Measurements from ENCODE around the gene PPP1CA. TPM values are rescaled to one million over a fixed set of nuclear protein-coding genes. Genes with fewer than 3 reads are reported as not detected.

PPP1CA gene
- total RNA-seq, 1 donor from 2014 or later: 223 TPM

DNA sequence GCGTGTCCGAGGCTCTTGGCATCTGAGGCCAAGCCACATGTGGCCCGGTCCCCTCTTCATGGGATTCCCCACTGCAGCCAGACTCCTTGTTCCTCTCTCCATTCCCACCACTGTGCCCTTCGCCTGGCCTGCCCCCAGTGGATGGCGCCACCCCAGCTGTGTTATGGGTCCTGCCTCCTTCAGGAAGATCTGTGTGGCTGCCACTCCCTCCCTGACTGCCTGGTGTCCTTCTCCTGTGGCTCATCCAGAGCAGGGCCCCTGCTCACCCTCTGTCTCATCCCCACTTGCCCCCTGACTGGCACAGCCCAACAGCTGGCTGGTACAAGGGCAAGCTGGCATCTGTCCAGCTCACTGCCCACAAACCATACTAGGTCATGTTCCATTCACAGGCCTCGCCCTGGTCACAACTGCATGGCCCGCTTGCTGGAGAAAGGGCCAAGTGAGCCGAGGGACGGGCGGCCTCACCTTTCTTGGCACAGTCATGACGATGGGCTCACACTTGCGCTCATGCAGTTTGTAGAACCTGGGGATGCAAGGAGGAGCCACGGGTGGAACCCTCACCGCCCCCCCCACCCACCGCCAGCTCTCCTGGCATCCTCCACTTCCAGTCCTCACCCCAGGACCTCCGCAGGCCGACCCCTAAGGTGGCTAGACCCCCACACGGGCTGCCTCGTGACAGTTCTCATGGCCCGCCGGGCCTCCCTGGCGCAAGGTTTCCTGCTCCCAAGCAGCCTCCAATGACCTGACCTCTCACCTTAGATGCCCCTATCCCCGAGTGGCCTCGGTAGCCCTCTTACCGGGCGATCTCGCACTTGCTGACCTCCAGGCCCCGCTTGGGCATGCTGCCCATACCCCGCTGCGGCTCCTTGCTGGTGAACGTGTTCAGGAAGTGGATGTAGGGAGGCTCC, 37.9 kb upstream of the PPP1CA start:
- Mint-ChIP-seq H3K36me3 (ENCODE audit: low read depth) (peaks cover 3% of the 10 kb centered on the region), H3K27me3 (ENCODE audit: low read depth) (no peaks in the 10 kb centered on the region), H3K4me3 (peak overlapping the region; percentile 62), H3K9me3 (no peaks in the 10 kb centered on the region), H3K27ac (ENCODE audit: unreplicated experiment) (peak overlapping the region; percentile 75), H3K4me1 (peaks cover 4% of the 10 kb centered on the region)
- no peak for DNase-seq (ENCODE audit: low read depth, low spot score)
- TF ChIP-seq, protein P1, sequence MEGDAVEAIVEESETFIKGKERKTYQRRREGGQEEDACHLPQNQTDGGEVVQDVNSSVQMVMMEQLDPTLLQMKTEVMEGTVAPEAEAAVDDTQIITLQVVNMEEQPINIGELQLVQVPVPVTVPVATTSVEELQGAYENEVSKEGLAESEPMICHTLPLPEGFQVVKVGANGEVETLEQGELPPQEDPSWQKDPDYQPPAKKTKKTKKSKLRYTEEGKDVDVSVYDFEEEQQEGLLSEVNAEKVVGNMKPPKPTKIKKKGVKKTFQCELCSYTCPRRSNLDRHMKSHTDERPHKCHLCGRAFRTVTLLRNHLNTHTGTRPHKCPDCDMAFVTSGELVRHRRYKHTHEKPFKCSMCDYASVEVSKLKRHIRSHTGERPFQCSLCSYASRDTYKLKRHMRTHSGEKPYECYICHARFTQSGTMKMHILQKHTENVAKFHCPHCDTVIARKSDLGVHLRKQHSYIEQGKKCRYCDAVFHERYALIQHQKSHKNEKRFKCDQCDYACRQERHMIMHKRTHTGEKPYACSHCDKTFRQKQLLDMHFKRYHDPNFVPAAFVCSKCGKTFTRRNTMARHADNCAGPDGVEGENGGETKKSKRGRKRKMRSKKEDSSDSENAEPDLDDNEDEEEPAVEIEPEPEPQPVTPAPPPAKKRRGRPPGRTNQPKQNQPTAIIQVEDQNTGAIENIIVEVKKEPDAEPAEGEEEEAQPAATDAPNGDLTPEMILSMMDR (conservative IDR thresholded peaks at IDR 0.05): no peak

DNA sequence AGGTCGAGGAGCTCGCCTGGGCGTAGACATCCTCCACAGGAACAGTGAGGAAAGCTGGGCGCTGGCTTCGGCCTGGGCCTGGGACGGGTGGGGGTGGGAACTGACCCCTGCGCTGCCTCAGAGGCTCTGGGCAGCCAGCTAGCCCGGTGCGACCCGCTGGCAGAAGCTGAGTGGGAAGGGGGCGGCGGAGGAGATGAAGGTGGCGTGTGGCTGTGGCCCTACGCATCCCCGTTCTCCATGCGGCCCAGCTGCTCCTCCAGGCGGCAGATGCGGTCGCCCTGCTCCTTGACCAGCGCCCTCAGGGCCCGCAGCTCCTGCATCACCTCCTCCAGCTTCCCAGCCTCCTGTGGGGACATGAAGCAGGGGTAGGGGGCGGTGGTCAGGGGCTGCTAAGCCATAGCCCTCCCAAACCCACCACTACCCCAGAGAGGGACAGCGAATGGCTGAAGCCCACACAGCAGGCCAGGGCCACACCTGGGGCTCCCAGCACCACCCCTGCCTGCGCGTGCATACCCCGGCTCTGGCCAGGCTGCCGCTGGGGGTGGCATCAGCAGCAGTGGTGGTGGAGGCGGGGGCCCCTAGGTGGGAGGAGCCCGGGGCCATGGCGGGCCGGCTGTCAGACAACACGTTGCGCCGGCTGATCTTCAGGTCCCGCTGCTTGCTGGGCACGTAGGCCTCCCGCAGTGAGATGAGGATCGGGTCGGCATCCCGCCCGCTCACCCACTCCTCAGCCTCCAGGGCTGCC, 36.7 kb upstream of the PPP1CA start:
- H3K36me3 Mint-ChIP-seq (ENCODE audit: low read depth): peaks cover 3% of the 10 kb centered on the region

DNA sequence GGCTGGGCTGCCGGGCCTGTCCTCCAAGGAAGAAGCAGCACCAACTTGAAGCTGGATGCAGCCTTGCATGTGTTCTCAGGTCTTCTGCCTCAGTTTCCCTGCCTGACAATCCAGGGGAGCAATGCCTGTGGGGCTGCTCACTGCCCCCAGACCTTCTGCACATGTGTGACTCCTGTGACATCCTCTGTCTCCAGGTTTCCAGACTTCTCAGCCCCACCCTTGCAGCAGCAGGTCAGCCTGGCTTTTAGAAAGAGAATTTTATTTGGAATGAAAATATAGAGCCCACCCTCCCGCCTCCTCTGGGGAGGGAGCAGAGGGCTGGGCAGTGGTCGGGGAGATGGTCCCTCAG, 36.1 kb upstream of the PPP1CA start:
- Mint-ChIP-seq H3K4me1 (peaks cover 3% of the 10 kb centered on the region), H3K4me3 (peak overlapping the region; percentile 41), H3K36me3 (ENCODE audit: low read depth) (peaks cover 3% of the 10 kb centered on the region), H3K9me3 (no peaks in the 10 kb centered on the region), H3K27ac (ENCODE audit: unreplicated experiment) (no peak overlapping the region), H3K27me3 (ENCODE audit: low read depth) (no peaks in the 10 kb centered on the region)
- DNase-seq (ENCODE audit: low read depth, low spot score): no peak
- TF ChIP-seq, protein P1 (conservative IDR thresholded peaks at IDR 0.05): no peak

More for the DNA sequence above, 36.7 kb upstream of the PPP1CA start:
- no peak for DNase-seq (ENCODE audit: low read depth, low spot score)
- Mint-ChIP-seq H3K27ac (ENCODE audit: unreplicated experiment) (no peak overlapping the region), H3K9me3 (no peaks in the 10 kb centered on the region), H3K4me1 (peaks cover 4% of the 10 kb centered on the region), H3K4me3 (no peak overlapping the region), H3K27me3 (ENCODE audit: low read depth) (no peaks in the 10 kb centered on the region)
- TF ChIP-seq, protein P1 (conservative IDR thresholded peaks at IDR 0.05): no peak

DNA sequence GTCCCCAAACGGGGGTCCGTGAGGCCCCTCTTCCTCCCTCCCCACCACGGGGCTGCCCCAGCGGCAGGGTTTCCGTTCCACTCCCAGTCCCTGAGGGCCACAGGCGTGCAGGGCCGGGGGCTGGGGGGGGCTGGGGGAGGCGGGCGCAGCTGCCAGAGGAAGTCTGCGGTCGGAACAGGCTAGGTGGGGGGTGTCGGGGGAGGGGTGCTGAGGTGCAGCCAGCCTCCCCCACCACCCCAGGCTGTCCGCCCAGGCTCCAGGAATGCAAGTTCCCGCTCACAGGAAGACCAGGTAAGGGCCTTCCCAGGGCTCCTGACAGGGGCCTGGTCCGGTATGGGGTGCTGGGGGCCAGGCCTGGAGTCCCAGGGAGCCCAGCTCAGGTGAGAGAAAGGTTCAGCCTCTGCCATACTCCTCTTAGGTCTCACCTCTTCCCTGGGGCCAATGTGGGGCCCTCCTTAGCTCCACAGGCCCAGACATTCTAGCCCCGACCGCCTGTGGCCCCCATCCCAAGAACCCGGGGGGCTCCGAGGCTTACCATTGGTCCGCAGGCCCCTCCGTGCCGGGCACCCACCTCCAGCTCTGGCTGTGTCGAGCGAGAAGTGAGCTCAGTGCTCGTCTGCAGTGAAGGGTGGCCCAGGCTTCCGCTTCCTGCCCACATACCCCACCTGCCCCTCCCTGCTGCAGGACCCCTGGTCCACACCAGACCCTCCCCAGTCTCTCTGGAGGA, 35.6 kb upstream of the PPP1CA start, which contains the start of gene PTPRCAP:
Gene PTPRCAP (minus strand): TSS at position 601 of the 727 bp plus-strand sequence. CDS start 63 bp downstream, at position 538.
- TF ChIP-seq, protein P1 (conservative IDR thresholded peaks at IDR 0.05): no peak
- no peak for DNase-seq (ENCODE audit: low read depth, low spot score)
- peaks cover 3% of the 10 kb centered on the region for H3K36me3 Mint-ChIP-seq (ENCODE audit: low read depth)
- H3K4me3 Mint-ChIP-seq: peak within 1 kb of the TSS; percentile 41
- no peaks in the 10 kb centered on the region for H3K9me3 Mint-ChIP-seq
- no peaks in the 10 kb centered on the region for H3K27me3 Mint-ChIP-seq (ENCODE audit: low read depth)
- no peaks in the 10 kb centered on the region for H3K4me1 Mint-ChIP-seq
- no peak within 1 kb of the TSS for H3K27ac Mint-ChIP-seq (ENCODE audit: unreplicated experiment)

DNA sequence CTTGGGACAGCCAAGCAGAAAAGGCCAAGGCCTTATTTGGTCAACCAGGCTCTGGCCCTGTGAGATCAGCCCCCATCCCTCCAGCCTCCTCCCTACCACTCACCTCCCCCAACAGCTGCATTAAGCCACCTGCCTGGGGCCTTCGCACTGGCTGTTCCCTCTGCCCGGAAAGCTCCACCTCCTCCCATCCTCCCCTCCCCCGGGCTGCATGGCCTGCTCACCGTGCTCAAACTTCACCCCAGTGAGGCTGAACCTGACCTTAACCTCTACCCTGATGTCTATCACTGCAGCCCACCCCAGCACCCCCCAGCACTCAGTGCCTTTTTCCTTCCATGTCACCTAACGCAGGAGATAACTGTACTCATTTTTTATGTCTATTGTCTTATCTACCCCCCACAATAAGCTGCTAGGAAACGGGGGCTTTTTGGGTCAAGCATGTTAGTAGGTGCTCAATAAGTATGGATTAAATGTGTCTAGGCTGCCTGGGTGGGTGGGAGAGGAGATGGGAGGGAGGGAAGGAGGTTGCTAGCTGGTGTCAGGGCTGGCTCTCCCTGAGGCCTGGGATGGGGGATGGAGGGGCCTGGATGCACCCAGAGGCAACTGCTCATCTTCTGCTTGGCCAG, 34.9 kb upstream of the PPP1CA start:
- Mint-ChIP-seq H3K4me1 (no peaks in the 10 kb centered on the region), H3K27me3 (ENCODE audit: low read depth) (no peaks in the 10 kb centered on the region), H3K27ac (ENCODE audit: unreplicated experiment) (no peak overlapping the region), H3K36me3 (ENCODE audit: low read depth) (peaks cover 3% of the 10 kb centered on the region), H3K9me3 (no peaks in the 10 kb centered on the region), H3K4me3 (peak overlapping the region; percentile 38)
- TF ChIP-seq, protein P1 (conservative IDR thresholded peaks at IDR 0.05): no peak
- no peak for DNase-seq (ENCODE audit: low read depth, low spot score)
